Esophagus muscularis mucosa (tissue), 4 donors: ENCODE data around the gene GPR68. TPM values are rescaled to one million over a fixed set of nuclear protein-coding genes. Genes with fewer than 3 reads are reported as not detected.

Experiments used
- DNase-seq: peaks from one replicate; pipeline ENCODE4 v3.0.0-alpha.2; 2017; ENCODE audit errors: extremely low spot score
- H3K27ac ChIP-seq, 4 donors: fragments of 200-600 bp; sonication (generic); replicated peaks in 1 of 4; 1 replicate in 3 of 4; 2 replicates in 1 of 4; pipeline ENCODE4 v1.5.1; 2016 to 2019; ENCODE audit warnings: mild to moderate bottlenecking in 1 of 4
- H3K27me3 ChIP-seq, 4 donors: fragments of 200-600 bp; sonication (generic); one replicate each; pipeline versions ENCODE4 v1.5.1 to v1.6.0; 2016 to 2019
- H3K36me3 ChIP-seq, 4 donors: fragments of 200-600 bp; sonication (generic); one replicate each; pipeline ENCODE4 v1.5.1; 2016 to 2019
- H3K4me1 ChIP-seq, 4 donors: fragments of 200-600 bp; sonication (generic); one replicate each; pipeline ENCODE4 v1.5.1; 2016 to 2019
- H3K4me3 ChIP-seq, 4 donors: fragments of 200-600 bp; sonication (generic); 1 replicate in 2 of 4; 2 replicates in 2 of 4; pipeline ENCODE4 v1.5.1; 2016 to 2019; ENCODE audit warnings: mild to moderate bottlenecking in 4 of 4, moderate library complexity in 1 of 4
- H3K9me3 ChIP-seq, 4 donors: fragments of 200-600 bp; sonication (generic); 1 replicate in 3 of 4; 2 replicates in 1 of 4; pipeline ENCODE4 v1.5.1; 2016 to 2019
- CTCF ChIP-seq, 3 experiments: fragments of 200-600 bp in 2 of 3; fragments of 450-650 bp in 1 of 3; sonication (generic) in 2 of 3; IDR thresholded peaks; one replicate each; pipeline ENCODE4 v1.5.1; 2017 to 2019; ENCODE audit warnings: antibody characterized with exemption in 3 of 3, mild to moderate bottlenecking in 2 of 3, moderate library complexity in 1 of 3
- EP300 ChIP-seq: sonication (generic); formaldehyde crosslinking; IDR thresholded peaks from one replicate; pipeline ENCODE4 v1.6.1; 2017; ENCODE audit warnings: antibody characterized with exemption
- POLR2A ChIP-seq: fragments of 450-650 bp; IDR thresholded peaks from one replicate; pipeline ENCODE4 v1.6.1; 2017; ENCODE audit warnings: antibody characterized with exemption, moderate library complexity, mild to moderate bottlenecking, low read depth
- POLR2AphosphoS5 ChIP-seq, 2 donors: sonication (generic); formaldehyde crosslinking; IDR thresholded peaks; one replicate each; pipeline ENCODE4 v1.6.1; 2017; ENCODE audit warnings: antibody characterized with exemption in 2 of 2
- WGBS: methylation state at CpG from one replicate; pipeline ENCODE4 v1.1.5; 2018; 5-methylcytosine and 5-hydroxymethylcytosine counted together
- intact Hi-C: fragments of 100-400 bp; cut with DNase I; formaldehyde crosslinking; loops from one replicate; pipeline ENCODE4 v1.15.1; 2023
- total RNA-seq, 4 donors: library from RNA; depleted of rRNA; stranded (reverse); fragments of >200 nt; gene quantifications; one replicate each; pipeline versions ENCODE4 v1.1.0 to v1.2.1, GENCODE V29; 2016

The GPR68 gene
- total RNA-seq, 4 donors from 2014 or later = 1.3 to 9.1 (median 5.4) TPM

- no peak overlapping the region for H3K4me3 ChIP-seq
- H3K27me3 ChIP-seq = no peaks in the 10 kb centered on the region
- intact Hi-C loops = no loop called here
- no peaks in the 10 kb centered on the region for H3K9me3 ChIP-seq
- H3K36me3 ChIP-seq = peaks cover 39 to 98% (median 84%) of the 10 kb centered on the region in 4 donors
- no peak for DNase-seq
- WGBS = 91% methylated on average over 8 of the region's 10 CpGs
- peaks cover 8 to 12% (median 11%) of the 10 kb centered on the region in 4 donors for H3K4me1 ChIP-seq
- H3K27ac ChIP-seq = no peak overlapping the region
- TF ChIP-seq POLR2AphosphoS5 (IDR thresholded peaks at IDR 0.05) (no peak), CTCF (IDR thresholded peaks at IDR 0.05) (no peak), POLR2A (no peak)
These were observed 29.1 kb downstream of the GPR68 start for GRCh38 chr14:91215381-91215780.

DNA sequence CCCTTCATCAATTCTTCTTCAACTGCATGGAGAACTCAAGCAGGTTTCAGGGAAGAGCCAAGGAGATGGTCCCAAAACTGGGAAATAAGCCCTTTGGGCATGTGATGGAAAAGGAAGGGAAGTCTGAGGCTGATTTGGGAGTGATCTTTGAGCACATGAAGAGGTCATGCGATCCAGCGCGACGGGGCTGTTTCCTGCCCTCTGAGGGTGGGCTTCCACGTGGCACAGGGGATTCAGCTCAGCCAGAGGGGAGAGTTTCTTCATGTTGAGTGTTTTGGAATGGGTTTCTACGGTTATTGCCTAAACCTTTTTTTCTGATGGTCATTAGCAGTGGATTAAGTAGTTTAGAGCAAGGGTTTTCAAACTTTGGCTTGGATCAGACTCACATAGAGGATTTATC lies 30.2 kb downstream of the GPR68 start:
- Histone ChIP-seq H3K27me3 (no peaks in the 10 kb centered on the region), H3K9me3 (no peaks in the 10 kb centered on the region), H3K27ac (no peak overlapping the region), H3K4me3 (no peak overlapping the region), H3K36me3 (peaks cover 48 to 100% (median 89%) of the 10 kb centered on the region in 4 donors), H3K4me1 (peaks cover 0 to 3% (median 2%) of the 10 kb centered on the region in 4 donors)
- no peak for TF ChIP-seq CTCF (IDR thresholded peaks at IDR 0.05)
- no peak for TF ChIP-seq POLR2A
- TF ChIP-seq POLR2AphosphoS5 (IDR thresholded peaks at IDR 0.05) = no peak
- no peak for TF ChIP-seq EP300
- 90% methylated on average over 6 of the region's 6 CpGs for WGBS
- no peak for DNase-seq
- intact Hi-C loops = no loop called here

GRCh38 chr14:91211017-91211416 lies 33.5 kb downstream of the GPR68 start:
- WGBS = 93% methylated on average over 2 of the region's 2 CpGs
- Histone ChIP-seq H3K27me3 (no peaks in the 10 kb centered on the region), H3K4me3 (no peak overlapping the region), H3K36me3 (peaks cover 47 to 100% (median 89%) of the 10 kb centered on the region in 4 donors), H3K4me1 (no peaks in the 10 kb centered on the region), H3K27ac (no peak overlapping the region), H3K9me3 (no peaks in the 10 kb centered on the region)
- DNase-seq = no peak
- TF ChIP-seq POLR2AphosphoS5 (IDR thresholded peaks at IDR 0.05) = no peak
- intact Hi-C loops = no loop called here

DNA sequence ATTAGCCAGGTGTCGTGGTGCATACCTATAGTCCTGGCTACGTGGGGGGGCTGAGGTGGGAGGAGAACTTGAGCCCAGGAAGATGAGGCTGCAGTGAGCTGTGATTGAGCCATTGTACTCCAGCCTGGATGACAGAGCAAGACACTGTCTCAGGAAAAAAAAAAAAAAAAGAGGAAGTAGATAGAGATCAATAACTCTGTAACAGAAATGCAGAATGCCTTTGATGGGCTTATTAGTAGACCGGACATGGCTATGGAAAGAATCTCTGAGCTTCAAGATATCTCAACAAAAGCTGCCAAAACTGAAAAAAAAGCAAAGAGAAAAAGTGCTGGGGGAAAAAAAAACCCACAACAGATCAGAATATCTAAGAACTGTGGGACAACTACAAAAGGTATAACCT lies 37.5 kb downstream of the GPR68 start:
- Histone ChIP-seq H3K27me3 (no peaks in the 10 kb centered on the region), H3K36me3 (peaks cover 37 to 100% (median 89%) of the 10 kb centered on the region in 4 donors), H3K4me1 (peaks cover 0 to 9% (median 2%) of the 10 kb centered on the region in 4 donors), H3K27ac (no peak overlapping the region), H3K4me3 (no peak overlapping the region), H3K9me3 (no peaks in the 10 kb centered on the region)
- DNase-seq = no peak
- TF ChIP-seq EP300 (no peak), CTCF (IDR thresholded peaks at IDR 0.05) (no peak), POLR2AphosphoS5 (IDR thresholded peaks at IDR 0.05) (no peak)
- WGBS = 84% methylated on average over 3 of the region's 3 CpGs
- intact Hi-C loops = no loop called here

DNA sequence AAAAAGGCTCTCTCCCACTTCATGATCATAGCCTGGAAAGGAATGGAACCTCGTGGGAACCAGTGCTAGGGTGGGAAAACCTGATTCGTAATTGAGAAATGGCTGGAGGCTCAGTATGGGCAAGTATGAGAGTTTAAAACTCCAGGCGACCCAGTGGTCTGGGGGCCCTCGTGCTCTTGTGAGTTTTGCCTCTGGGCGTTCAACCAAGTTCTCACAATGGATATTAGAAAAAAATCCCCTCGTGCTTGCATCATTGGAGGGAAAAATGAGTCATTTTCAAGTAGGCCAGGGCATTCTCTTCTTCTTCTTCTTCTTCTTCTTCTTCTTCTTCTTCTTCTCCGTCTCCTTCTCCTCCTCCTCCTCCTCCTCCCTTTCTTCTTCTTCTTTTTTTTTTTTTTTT lies 39.0 kb downstream of the GPR68 start:
- H3K9me3 ChIP-seq = no peaks in the 10 kb centered on the region
- no peak overlapping the region for H3K4me3 ChIP-seq
- TF ChIP-seq EP300 (no peak), POLR2AphosphoS5 (IDR thresholded peaks at IDR 0.05) (no peak), CTCF (IDR thresholded peaks at IDR 0.05) (no peak), POLR2A (no peak)
- H3K27me3 ChIP-seq = no peaks in the 10 kb centered on the region
- peaks cover 0 to 16% (median 4%) of the 10 kb centered on the region in 4 donors for H3K4me1 ChIP-seq
- intact Hi-C loops = no loop called here
- peaks cover 41 to 100% (median 89%) of the 10 kb centered on the region in 4 donors for H3K36me3 ChIP-seq
- DNase-seq = no peak
- H3K27ac ChIP-seq = no peak overlapping the region
- 79% methylated on average over 7 of the region's 7 CpGs for WGBS
